DMS53 treated with DMSO at 0.1 percent for 48 hours (cell line): ENCODE data around the gene MTHFD1L.
"Not testable (repeated sequence)": the region's sequence is repeated elsewhere in the genome, so short reads cannot be mapped to it uniquely, and the experiment has no call there.

Source experiments
- DNase-seq: peaks from one replicate; lab custom pipeline; 2025; ENCODE audit not compliant: unreplicated experiment; lab: John Stamatoyannopoulos, UW

The MTHFD1L gene

DNA sequence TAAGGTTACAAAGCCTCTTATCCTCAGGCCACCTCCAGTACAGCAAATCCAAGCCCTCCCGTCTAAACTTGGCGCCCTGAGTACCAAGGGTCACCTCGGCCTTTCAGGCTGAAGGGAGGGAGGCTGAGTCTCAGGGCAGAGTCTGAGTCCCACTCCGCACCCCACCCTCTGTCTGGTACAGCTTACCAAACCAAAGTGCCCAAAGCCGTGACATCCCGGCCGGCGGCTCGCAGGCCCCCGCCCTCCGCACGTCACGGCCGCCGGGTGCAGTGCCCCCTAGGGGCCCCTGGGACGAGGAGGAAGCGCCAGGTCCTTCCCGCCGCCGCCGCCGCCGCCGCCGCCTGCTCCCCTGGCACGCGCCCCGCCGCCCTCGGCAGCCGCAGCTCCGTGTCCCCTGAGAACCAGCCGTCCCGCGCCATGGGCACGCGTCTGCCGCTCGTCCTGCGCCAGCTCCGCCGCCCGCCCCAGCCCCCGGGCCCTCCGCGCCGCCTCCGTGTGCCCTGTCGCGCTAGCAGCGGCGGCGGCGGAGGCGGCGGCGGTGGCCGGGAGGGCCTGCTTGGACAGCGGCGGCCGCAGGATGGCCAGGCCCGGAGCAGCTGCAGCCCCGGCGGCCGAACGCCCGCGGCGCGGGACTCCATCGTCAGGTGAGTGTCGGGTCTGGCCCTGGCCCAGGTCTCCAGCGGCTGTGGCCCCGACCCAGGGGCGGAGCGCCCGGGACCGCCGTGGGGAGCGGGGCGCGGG lies at the start of gene MTHFD1L:
Gene MTHFD1L (plus strand): TSS at position 297 of the 741 bp plus-strand sequence. CDS start 121 bp downstream, at position 418.
- peak; percentile 23 for DNase-seq

DNA sequence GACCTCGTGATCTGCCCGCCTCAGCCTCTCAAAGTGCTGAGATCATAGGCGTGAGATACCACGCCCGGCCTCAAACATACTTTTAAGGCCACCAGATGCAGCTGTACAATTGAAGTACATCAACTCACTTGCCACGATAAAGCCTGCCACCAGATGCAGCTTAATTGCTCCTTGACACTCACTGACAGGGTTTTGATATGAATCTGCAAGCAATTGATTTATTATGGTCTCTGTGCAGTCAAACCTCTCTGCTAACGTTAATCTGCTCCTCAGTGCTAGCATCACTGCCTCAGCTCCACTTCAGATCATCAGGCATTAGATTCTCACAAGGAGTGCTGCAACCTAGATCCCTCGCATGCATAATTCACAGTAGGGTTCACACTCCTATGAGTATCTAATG lies 48.9 kb upstream of the MTHFD1L start:
- DNase-seq, result not testable (repeated sequence)

DNA sequence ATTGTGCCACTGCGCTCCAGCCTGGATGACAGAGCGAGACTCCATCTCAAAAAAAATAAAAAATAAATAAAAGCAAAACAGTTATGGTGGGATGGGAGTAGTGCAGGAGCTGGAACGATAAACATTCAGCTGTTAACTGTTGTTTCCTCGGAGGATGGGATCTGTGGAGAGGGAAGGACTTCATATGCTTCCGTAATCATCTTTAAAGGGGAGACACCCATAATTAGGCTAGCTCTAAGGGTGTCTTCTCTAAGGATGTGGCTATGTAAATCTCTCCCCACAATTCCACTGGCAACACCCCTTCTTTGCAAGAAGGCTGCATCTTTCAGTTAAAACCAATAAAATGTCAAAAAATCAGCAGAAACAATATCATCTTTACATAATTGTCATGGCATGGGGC lies 42.6 kb upstream of the MTHFD1L start:
- DNase-seq, result no peak

DNA sequence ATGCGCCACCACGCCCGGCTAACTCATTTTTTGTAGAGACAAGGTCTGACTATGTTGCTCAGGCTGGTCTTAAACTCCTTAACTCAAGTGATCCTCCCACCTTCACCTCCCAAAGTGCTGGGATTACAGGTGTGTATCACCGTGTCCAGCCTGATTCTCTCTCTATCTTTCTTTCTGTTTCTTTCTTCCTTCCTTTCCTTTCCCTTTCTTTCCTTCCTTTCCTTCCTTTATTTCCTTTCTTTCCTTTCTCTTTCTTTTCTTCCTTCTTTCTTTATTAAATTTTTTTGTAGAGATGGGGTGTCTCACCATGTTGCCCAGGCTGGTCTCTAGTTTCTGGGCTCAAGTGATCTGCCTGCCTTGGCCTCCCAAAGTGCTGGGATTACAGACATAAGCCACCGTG lies 38.7 kb upstream of the MTHFD1L start:
- no peak for DNase-seq

DNA sequence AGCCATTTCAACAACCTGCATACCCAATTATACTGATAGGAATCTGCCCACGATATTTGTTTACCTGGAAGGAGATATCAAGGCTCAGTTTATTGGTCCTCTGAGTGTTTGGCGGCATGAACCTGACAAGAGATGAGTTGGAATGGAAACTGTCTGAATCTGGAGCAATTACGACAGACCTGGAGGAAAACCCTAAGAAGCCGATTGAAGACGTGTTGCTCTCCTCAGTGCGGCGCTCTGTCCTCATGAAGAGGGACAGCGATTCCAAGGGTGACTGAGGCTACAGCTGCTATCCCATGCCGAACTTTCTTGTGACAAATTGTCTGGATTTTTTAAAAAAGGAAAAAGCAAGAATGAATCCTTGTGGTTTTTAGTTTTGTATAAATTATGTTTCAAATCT lies 37.4 kb upstream of the MTHFD1L start:
- DNase-seq, result not testable (repeated sequence)

DNA sequence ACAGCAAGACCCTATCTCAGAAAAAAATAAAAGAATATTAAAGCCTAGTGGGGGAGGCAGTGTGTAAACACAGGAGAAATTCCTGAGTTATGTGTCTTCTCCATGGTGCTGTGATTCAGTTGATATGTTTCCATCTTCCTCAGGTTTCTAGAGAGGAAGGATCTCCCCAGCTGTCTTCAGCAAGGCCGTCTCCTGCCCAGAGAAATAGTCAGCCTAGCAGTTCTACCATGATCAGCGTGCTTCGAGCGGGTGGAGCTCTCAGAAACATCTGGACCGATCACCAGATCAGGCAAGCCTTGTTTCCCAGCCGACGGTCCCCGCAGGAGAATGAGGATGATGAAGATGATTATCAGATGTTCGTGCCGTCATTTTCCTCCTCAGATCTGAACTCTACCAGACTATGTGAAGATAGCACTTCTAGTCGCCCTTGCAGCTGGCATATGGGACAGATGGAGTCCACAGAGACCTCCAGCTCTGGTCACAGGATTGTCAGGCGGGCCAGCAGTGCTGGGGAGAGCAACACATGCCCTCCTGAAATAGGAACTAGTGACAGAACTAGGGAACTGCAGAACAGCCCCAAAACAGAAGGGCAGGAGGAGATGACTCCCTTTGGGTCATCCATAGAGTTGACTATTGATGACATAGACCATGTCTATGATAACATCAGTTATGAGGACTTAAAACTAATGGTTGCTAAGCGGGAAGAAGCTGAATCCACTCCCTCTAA lies 34.9 kb upstream of the MTHFD1L start:
- DNase-seq, result no peak

DNA sequence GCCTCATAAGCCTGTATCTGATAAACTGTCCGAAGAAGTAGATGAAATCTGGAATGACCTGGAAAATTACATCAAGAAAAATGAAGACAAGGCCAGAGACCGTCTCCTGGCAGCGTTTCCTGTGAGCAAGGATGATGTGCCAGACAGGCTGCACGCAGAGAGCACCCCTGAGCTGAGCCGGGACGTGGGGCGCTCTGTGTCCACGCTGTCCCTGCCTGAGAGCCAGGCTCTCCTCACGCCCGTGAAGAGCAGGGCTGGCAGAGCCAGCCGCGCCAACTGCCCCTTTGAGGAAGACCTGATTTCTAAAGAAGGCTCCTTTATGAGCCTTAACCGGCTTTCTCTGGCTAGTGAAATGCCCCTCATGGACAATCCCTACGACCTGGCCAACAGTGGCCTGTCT lies 33.9 kb upstream of the MTHFD1L start:
- DNase-seq, result no peak

DNA sequence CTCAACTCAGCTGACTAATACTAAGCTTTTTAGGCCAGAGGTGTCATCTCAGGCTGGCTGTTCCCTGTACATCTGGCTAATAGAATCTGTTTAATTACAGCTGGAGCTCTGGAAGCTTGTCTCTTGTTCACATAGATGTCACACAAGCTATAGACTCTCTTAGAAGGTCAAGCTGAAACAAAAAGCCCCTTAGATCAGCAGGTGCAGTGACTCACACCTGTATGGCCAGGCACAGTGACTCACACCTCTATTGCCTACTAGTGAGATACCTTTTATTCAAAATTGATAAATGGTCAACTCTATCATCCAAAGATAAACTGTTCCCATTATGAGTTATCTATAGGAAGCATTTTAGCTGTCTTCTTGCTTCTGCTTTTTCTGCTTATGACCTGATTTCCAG lies 29.9 kb upstream of the MTHFD1L start:
- peak; percentile 69 for DNase-seq

DNA sequence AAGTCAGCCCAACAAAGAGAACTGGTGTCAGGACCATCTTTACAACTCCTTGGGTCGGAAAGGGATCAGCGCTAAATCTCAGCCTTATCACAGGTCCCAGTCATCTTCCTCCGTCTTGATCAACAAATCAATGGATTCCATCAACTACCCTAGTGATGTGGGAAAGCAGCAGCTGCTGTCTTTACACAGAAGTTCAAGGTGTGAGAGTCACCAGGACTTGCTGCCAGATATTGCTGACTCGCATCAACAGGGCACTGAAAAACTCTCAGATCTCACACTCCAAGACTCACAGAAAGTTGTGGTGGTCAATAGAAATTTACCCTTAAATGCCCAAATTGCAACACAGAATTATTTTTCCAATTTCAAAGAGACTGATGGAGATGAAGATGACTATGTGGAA lies 25.3 kb upstream of the MTHFD1L start:
- no peak for DNase-seq

DNA sequence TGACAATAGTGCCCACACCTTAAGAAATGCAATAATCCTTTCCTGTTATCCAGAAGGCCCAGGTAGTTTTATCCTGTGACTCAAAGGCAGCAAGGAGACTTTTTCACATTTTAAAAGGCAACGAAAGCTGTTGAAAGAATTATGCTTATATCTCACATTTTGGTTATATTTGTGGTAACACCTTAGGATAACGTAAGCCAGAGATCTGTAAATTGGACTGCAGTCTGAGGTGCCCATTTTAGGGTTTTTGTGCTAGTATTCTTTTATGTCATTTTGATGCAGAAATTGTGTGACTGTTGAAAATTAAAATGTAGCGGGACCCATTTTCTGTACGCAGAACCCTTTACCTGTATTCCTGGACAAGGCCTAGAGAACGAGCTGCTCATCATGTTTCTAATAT lies 24.3 kb upstream of the MTHFD1L start:
- no peak for DNase-seq

DNA sequence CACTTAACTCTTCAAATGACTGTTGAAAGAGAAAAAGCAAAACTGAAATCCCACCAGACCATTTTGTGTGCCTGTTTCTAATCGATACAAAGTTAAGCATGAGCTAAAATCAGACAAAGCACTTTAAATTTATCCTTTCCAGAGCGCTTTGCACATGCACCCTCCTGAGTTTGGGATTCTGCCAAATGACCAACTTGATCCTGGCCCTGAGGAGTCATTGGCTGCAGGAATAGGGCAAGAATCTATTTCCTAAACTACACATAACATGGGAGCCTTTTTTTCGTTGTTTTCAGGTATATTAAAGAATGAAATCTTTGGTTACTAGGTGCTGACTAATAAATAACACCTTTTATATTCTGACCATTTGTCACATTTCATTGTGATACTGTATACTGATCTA lies 23.8 kb upstream of the MTHFD1L start:
- no peak for DNase-seq

DNA sequence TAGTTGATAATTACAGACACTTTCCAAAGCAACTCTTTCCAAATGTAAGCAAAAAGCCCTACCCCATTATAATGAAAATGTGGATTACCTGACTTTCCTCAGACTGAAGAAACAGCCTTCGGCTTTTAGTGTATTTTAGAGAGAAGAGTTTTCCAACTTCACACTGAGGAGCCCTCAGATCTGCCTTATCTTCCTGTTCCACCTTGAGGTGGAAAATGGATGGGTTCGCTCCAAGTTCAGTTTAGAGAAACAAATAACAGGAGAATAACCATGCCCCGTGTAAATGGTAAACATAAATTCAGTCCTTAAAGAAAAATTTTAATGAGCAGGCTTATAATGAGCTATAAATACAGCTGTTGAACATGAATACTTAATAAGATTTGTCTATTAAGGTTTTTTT lies 21.1 kb upstream of the MTHFD1L start:
- DNase-seq, result no peak

DNA sequence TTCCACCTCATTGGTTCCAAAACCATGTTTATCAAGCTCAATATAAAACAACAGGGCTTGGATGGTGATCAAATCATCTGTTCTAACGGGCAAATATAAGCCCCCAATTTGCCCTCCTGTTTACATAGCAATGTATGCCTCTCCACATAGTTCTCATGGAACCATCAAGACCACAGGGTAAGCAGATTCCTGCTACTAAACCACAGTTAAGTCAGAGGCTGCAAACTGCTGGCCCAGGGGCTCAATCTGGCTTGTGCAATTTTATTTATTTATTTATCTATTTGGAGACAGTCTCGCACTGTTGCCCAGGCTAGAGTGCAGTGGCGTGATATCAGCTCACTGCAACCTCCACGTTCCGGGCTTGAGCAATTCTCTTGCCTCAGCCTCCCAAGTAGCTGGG lies 18.9 kb upstream of the MTHFD1L start:
- no peak for DNase-seq

DNA sequence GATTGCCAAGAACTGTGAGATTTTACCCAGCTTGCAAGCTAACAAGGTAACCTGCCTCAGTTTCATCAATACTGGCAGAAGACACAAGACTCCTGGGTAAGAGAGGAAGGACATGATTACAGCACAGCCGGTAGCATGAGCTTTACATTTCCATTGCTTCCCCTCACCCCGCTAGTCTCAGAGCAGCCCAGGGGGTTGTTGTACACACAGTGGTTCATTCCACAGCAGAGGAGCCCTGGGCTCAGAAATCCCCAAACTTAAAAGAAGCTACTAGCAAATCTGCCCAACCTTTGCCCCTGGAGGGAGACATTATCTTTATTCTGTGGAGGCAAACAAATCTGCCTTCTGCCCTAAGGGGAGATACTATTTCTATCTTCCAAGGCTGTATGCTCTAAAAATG lies 17.1 kb upstream of the MTHFD1L start:
- DNase-seq, result no peak

DNA sequence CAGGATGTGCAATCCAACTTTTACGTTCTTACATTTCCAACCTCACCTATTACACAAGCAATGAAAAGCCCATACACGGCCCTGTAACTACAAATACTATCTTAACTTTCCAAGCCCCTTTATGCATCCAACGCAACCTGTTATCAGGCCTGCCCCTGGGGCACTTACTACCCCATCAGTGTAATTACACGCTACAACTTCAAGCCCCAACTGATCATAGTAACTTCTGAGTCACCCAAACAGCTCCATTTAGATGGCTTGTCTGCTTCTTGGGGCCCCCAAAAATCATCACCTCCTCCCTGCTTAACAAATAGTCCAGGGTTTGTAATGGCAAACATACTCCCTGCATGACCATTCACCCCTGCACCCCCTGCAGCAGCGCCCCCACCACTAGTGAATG lies 11.1 kb upstream of the MTHFD1L start:
- DNase-seq, result not testable (repeated sequence)

DNA sequence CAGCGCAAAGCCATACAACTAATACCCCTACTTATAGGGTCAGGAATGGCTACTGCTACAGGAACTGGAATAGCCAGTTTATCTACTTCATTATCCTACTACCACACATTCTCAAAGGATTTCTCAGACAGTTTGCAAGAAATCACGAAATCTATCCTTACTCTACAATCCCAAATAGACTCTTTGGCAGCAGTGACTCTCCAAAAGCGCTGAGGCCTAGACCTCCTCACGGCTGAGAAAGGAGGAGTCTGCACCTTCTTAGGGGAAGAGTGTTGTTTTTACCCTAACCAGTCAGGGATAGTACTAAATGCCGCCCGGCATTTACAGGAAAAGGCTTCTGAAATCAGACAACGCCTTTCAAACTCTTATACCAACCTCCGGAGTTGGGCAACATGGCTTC lies 10.3 kb upstream of the MTHFD1L start:
- not testable (repeated sequence) for DNase-seq

DNA sequence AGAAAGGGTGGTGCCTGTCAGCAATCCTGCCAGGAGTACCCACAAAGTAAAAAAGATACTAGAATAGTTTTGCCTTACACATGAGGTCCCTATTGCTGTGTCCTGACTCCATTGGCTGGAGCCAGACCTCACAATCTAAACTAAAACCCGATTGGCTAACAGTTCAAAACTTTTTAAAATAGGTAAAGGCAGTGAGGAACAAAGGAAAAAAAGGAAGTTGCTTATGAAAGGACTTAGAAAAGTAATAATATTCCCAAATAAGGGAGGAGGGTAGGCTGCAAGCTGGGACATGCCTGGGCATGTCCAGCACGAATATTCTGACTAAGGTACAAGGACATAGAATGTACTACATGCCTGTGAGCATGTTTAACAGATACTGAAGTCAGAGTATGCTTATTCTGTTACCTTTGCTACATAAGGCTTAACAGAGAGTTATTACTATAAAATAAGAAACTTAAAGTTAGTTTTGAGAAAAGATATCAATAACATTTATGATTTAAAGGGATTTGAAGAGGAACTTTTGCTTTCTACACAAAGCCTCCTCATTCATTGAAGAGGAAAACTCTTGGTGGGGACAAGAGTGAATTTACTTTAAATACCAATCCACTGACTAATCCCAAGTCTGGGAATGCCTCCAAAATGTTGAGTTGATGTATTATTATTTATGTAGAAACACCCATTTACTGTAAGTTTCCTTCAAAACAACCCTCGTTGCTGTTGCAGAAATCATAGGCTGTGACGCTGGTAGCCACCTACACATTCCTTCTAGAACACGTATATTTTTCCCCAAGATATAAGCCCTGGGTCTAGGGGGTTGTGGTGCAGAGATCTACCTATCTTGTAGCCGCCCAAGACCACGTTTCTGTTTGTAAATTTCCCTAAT lies 8.2 kb upstream of the MTHFD1L start:
- DNase-seq, result no peak

DNA sequence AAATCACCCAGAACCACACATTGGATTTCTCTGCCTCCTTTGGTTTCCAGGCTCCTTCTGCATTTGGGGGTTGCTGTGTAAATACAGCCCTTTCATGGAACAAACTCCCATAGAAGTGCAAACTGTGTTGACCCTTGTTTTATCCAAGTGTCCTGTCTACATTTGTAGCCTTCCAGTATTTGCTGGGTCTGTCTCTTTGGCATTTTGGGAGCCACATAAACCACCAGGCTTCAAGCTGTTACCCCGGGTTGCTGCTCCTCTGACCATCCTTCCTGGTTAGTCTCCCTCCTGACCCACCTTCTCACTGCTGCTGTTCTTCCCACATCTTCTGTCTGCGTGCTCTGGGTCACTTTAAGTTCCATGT lies 7.6 kb upstream of the MTHFD1L start:
- DNase-seq, result no peak

DNA sequence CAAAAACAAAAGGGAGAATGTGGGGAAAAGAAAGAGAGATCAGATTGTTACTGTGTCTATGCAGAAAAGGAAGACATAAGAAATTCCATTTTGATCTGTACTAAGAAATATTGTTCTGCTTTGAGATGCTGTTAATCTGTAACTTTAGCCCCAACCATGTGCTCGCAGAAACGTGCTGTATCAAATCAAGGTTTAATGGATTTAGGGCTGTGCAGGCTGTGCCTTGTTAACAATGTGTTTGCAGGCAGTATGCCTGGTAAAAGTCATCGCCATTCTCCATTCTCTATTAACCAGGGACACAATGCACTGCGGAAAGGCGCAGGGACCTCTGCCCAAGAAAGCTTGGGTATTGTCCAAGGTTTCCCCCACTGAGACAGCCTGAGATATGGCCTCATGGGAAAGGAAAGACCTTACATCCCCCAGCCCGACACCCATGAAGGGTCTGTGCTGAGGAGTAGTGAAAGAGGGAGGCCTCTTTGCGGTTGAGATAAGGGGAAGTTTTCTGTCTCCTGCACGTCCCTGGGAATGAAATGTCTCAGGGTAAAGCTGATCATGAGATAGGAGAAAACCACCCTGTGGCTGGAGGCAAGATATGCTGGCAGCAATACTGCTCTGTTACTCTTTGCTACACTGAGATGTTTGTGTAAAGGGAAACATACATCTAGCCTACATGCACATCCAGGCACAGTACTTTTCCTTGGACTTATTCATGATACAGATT lies 3.9 kb upstream of the MTHFD1L start:
- not testable (repeated sequence) for DNase-seq

DNA sequence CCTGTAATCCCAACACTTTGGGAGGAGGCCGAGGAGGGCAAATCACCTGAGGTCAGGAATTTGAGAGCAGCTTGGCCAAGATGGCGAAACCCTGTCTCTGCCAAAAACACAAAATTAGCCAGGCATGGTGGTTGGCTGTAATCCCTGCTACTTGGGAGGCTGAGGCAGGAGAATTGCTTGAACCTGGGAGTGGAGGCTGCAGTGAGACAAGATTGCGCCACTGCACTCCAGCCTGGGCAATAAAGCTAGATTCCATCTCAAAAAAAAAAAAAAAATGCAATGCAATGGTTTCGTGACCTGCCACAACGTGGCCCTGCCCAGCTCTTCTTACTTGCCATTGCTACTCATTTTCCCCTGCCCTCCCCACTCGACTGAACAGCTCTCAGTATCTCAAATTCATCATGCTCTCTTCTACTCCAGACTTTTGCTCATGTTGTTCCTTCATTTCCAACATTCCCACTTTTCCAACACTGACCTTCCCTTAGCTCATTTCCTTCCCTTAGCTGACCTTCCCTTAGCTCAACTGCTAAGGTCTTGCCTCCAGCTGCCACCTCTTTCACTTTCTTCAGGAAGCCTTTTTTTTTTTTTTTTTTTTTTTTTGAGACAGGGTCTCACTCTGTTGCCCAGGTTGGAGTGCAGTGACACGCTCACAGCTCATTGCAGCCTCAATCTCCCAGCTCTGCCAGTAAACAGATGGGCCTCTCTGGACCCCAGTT lies 2.1 kb upstream of the MTHFD1L start:
- DNase-seq, result no peak

DNA sequence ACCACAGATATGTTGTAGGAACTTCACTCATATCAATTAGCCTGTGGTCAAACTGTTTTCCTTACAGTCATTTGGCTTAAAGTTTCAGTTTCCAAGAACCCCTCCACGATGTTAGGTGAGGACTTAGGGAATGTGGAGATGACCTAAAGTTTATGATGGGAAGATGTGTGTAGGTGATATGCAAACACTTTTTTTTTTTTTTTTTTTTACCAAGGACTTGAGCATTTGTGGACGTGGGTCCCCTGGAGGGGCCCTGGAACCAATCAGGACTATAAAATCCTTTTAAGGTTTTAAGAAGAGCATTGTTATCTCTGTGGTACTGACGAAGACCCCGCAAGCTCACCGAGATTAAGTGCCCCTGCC lies 478 bp upstream of the MTHFD1L start:
- no peak for DNase-seq
